HTERT RPE-1 (cell line): ENCODE measurements around the gene SAA1.
"Not testable (repeated sequence)": the region's sequence is repeated elsewhere in the genome, so short reads cannot be mapped to it uniquely, and the experiment has no call there.

Experiments used
- in situ Hi-C: fragments of 300-500 bp; cut with MboI; formaldehyde crosslinking; loops from 4 replicates; pipeline ENCODE4 v1.14.3; 2020; ENCODE audit warnings: low sequenced_read_pairs

The SAA1 gene

DNA sequence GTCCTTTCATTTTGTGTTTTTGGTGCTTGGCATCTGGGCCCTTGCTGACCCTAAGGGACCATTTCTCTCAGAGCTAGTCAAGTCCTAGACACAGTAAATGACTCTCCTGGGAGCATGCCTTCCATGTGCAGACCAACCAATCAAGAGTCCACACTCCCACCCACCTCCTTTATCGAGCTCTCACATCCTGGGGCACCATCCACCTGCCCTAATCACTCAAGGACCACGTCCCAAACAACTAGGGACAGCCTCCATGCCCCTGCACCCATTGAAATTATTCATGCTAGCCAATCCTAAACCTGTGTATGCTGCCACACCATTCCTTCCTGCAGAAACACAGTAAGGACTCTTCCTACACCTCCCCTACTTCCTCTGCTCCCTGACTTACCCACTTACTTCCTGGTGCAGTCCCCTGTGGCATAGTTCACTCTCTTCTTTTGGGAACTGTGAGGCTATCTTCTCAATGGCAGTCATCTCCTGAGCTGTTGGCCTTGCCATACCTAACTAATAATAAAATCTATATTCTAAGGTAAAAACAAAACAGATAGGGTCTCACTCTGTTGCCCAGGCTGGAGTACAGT lies 11.2 kb upstream of the SAA1 start:
- in situ Hi-C loops: no loop called here

GRCh38 chr11:18259259-18259658 lies 6.8 kb upstream of the SAA1 start:
- in situ Hi-C loops: no loop called here

DNA sequence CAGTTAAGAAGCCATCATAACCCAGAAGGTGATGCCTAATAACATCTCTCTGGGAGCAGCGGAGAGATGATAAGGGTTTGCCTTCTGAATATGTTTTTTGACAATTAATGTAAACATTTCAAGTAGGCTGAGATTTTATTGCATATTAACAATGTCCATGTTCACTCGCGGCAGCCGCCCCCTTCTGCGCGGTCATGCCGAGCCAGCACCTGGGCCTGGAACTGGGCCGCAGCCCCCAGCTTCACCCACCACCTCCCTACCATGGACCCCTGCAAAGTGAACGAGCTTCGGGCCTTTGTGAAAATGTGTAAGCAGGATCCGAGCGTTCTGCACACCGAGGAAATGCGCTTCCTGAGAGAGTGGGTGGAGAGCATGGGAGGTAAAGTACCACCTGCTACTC lies 4.3 kb upstream of the SAA1 start:
- in situ Hi-C loops: no loop called here

DNA sequence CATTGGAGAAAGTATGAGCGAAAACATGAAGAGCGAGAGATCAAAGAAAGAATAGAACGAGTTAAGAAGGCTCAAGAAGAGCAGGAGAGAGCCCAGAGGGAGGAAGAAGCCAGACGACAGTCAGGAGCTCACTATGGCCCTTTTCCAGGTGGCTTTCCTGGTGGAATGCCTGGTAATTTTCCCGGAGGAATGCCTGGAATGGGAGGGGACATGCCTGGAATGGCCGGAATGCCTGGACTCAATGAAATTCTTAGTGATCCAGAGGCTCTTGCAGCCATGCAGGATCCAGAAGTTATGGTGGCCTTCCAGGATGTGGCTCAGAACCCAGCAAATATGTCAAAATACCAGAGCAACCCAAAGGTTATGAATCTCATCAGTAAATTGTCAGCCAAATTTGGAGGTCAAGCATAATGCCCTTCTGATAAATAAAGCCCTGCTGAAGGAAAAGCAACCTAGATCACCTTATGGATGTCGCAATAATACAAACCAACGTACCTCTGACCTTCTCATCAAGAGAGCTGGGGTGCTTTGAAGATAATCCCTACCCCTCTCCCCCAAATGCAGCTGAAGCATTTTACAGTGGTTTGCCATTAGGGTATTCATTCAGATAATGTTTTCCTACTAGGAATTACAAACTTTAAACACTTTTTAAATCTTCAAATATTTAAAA lies 3.2 kb upstream of the SAA1 start:
- in situ Hi-C loops: not testable (repeated sequence)

DNA sequence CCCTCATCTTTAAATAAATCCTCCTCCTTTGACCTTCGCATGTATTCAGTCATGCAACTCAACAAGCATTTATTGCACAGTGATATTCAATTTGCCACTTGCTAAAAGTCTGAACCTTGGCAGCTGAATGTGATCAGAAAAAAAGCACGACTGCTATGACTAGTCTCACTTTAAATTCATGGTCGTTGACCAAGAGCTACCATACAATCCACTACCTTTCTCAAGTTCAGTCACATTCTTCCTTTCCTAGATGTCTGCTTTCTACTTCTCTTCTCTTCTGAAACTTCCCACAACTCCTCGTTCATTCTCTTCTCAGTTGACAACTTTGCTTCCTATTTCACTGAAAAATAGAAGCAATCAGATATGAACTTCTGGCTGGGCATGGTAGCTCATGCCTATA lies 2.0 kb upstream of the SAA1 start:
- in situ Hi-C loops: no loop called here

DNA sequence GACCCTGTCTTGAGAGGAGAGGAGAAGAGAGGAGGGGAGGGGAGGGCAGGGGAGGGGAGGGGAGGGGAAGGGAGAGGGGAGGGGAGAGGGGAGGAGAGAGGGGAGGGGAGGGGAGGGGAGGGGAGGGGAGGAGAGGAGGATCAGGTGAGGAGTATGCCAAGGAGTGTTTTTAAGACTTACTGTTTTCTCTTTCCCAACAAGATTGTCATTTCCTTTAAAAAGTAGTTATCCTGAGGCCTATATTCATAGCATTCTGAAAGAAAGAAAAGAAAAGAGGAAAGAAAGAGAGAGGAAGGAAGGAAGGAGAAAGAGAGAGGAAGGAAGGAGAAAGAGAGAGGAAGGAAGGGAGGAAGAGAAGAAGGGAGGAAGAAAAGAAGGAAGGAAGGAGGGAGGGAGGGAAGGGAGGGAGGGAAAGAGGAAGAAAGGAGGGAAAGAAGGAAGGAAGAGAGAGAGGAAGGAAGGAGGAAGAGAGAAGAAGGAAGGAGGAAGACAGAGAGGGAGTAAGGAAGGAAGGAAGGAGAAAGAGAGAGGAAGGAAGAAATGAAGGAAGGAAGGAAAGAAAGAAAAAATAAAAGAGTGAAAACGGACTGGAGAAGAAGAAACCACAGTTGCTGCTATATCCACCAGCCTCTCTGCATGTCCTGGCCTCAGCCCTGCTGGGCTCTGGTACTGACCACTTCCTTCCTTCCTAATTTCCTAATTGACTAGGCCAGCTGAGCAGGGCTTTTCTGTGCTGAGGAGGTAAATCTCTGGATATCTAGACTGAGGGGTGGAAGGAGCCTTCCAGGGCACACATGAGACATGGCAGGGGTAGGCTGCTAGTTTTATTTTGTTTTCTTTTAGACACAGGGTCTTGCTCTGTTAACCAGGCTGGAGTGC lies 1.1 kb upstream of the SAA1 start:
- in situ Hi-C loops: no loop called here

- in situ Hi-C loops: not testable (repeated sequence)
These were observed 1.5 kb downstream of the SAA1 start for GRCh38 chr11:18267335-18268133.

DNA sequence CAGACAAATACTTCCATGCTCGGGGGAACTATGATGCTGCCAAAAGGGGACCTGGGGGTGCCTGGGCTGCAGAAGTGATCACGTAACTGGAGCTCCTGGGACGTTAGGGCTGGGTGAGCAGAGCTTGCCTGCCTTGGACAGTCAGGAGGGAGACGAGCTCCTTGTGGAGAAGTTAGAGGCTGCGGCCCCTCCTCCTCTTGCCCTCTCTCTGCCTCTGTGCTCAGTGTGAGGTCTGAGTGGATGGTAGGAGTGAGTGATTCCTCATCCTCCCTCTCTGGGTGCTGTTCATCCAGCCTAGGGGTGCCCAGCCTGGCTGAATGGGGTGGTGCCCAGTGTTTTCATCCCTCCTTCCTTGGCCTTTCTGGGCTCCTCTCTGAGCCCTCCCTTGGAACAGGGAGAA lies 3.2 kb downstream of the SAA1 start:
- in situ Hi-C loops: not testable (repeated sequence)

GRCh38 chr11:18270102-18270501 lies 4.0 kb downstream of the SAA1 start:
- in situ Hi-C loops: no loop called here

DNA sequence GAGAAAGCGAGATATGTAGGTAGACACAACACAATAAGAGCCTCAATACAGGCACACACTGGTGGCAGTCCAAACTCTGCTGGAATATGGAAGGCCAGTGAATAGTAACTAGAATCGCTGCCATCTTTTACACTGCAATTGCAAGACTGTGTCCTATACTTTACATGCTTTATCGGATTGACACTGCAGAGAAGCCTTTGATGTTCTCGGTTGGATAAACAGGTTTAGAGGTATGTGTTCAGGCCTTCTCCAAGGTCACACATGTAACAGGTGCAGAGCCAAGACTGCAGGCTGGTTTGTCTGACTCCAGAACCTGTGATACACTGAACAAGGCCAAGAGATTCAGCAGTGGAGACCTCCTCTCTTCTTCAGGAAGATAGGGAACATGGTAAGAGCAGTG lies 5.1 kb downstream of the SAA1 start:
- in situ Hi-C loops: no loop called here

DNA sequence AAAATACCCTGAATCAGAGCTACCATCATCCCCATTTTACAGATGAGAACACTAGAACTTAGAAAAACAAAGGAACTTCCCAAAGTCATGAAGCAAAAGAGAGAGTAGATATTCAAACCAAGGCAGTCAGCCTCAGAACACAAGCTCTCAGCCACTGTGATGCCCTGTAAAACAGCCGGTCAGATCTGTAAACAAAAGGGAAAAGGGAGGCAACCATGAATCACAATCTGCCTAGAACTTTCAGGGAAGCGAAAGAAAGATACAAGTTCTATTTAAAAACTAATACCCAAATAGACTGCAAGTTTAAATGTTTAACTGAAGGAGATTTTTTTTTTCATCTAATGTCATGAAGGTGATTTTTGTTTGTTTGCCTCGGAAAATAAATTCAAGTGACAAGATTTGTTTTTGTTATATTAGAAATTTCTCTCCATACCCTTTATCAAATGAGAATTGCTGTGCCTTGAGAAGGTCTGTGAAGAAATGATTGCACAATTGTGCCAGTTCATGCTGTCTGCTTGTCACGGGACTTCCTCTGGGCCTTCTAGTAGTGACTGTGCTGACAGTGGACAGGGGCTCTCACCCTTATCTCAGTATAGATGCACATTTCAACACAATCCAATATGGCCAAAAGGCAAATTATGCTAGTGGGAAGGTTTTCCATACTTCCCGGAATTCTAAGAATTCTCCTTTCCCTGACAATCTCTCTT lies 11.7 kb downstream of the SAA1 start:
- in situ Hi-C loops: no loop called here

GRCh38 chr11:18280438-18281045 lies 14.5 kb downstream of the SAA1 start:
- in situ Hi-C loops: no loop called here

- in situ Hi-C loops: no loop called here
These were observed 16.6 kb downstream of the SAA1 start for GRCh38 chr11:18282626-18283025.

DNA sequence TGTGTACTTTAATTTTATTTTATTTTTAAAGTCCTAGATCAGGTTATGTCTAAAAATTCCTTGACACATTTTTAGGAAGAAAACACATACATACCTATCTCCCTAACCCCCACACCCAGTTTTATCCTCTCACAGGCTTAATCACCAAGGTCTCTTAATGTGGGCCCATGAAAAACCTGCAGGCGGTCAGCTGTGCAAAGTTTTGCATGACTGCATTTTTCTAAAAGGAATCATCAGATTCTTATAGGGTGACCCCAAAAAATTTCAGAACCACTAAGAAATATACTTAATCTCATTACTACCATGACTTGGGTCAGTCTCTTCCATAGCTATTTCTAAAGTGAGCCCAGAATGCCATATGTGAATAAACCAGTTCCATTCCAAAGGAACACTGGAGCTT lies 19.8 kb downstream of the SAA1 start:
- in situ Hi-C loops: no loop called here

GRCh38 chr11:18288911-18289310 lies 22.8 kb downstream of the SAA1 start:
- in situ Hi-C loops: no loop called here

DNA sequence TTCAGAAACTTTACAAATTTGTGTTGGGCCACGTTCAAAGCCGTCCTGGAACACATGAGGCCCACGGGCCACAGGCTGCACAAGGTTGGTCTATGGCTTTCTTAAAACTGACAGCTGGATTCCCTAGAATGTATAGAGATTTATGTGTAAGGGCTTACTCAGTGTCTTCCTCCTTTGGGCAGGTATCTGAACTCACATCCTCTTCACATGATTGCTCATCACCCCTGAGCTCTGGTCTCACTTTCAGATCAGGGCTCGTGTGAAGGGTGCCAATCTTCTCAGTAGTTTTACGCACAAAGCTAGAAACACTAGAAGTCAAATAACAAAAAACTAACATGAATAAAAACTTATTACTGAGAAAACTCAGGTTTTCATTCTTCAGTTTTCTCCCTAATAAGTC lies 28.8 kb downstream of the SAA1 start:
- in situ Hi-C loops: no loop called here

DNA sequence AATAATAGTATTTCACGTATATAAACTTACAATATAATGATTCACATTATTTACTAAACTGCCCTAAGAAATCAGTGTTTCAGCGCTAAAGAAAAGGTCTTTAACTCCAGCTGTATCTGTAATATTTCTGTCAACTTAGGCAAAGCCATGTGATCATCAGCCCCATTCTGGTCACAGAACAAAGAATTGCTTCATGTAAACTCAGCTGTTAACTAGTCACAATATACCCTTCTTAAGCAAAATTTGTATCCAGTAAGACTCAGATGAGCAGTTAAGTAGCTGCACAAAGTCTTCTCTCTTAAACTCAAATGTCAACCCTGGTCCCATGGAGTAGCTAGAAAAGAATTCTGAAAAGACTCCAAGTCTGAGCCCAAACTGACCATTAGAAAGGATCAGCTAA lies 29.3 kb downstream of the SAA1 start:
- in situ Hi-C loops: no loop called here

GRCh38 chr11:18299721-18300120 lies 33.7 kb downstream of the SAA1 start:
- in situ Hi-C loops: no loop called here

DNA sequence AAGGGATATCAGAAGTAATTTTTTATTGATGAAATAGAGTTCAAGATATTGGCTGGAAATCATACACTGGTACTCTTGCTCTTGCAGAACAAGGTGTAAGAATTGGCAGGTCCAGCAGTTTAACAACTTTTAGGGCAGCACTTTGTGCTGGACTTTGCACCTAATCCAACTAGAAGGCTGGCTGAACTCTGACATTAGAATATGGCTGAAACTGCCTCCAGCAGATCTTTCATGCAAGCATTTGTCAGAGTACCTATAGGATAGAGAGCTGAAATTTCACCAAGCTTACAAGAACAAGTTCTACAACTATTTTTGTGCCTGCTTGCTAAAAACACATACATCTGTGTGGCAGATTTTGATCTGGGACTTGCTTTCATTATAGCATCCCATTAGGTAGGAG lies 38.7 kb downstream of the SAA1 start:
- in situ Hi-C loops: no loop called here

- in situ Hi-C loops: no loop called here
These were observed 41.5 kb downstream of the SAA1 start for GRCh38 chr11:18307461-18308139.
